Ectodermal cell (in vitro differentiated cells): ENCODE results near the gene CADPS.

Experiments used
- H3K27ac ChIP-seq: 2 replicates; pipeline ENCODE4 v1.7.0; 2013; ENCODE audit warnings: mild to moderate bottlenecking, low read depth, low read length; ENCODE audit not compliant: insufficient read depth, poor library complexity, severe bottlenecking
- H3K27me3 ChIP-seq: 2 replicates; pipeline ENCODE4 v1.7.0; 2013; ENCODE audit warnings: mild to moderate bottlenecking, low read length; ENCODE audit not compliant: insufficient read depth, control insufficient read depth, poor library complexity, severe bottlenecking
- H3K36me3 ChIP-seq: one replicate; pipeline ENCODE4 v1.7.0; 2013; ENCODE audit warnings: low read length; ENCODE audit not compliant: control insufficient read depth, insufficient read depth
- H3K4me1 ChIP-seq: one replicate; pipeline ENCODE4 v1.7.0; 2013; ENCODE audit warnings: low read length; ENCODE audit not compliant: control insufficient read depth, insufficient read depth
- H3K4me3 ChIP-seq: 2 replicates; pipeline ENCODE4 v1.7.0; 2013; ENCODE audit warnings: low read depth, low read length, control low read depth; ENCODE audit not compliant: insufficient read depth
- H3K9me3 ChIP-seq: 2 replicates; pipeline ENCODE4 v1.7.0; 2013; ENCODE audit warnings: mild to moderate bottlenecking, low read length, moderate library complexity; ENCODE audit not compliant: control insufficient read depth
- WGBS, 2 experiments: methylation state at CpG; one replicate each; pipeline ENCODE4 v1.1.7; 2013; ENCODE audit warnings: missing lambda C conversion rate in 2 of 2; 5-methylcytosine and 5-hydroxymethylcytosine counted together

The CADPS gene

DNA sequence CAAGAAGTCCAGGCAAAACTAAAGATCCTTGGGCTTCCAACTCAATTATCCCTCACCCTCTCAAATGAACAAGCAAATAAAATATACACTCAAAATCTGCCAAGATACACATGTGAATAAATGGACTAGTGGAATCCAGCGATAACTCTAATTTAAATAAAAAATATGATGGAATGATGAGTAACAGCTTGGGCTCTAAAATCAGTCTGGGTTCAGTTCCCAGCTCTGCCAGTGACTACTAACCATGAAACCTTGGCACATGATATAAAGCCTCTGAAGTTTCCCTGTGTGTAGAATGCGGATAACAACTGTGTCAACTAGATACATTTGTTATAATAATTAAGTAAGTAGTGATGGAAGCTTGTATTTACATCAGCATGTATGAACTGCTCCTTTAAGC, 81.3 kb downstream of the CADPS start:
- Histone ChIP-seq H3K4me3 (no peak overlapping the region), H3K9me3 (no peaks in the 10 kb centered on the region), H3K27me3 (no peaks in the 10 kb centered on the region), H3K27ac (no peak overlapping the region), H3K36me3 (no peaks in the 10 kb centered on the region), H3K4me1 (no peaks in the 10 kb centered on the region)
- 100% methylated on average over 1 of the region's 2 CpGs for WGBS, 2 experiments

DNA sequence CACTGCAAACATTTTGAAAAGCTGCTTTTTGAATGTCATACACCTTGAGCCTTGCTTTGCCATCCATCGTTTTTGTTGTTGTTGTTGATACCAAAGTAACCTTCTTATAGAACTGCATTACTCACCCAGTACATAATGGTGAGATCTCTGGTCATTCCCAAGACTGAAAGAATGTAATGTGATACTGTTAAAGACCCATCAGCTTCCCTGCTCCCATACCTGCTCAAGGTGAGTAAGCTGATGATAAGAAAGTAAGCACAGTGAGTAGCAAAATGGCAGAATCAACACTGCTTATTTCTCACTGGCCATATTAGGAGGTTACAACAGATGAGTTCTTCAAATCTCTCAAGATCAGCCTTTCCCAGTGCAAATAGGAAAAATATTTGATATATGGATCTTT, 89.8 kb downstream of the CADPS start:
- H3K9me3 ChIP-seq: no peaks in the 10 kb centered on the region
- no peaks in the 10 kb centered on the region for H3K27me3 ChIP-seq
- WGBS, 2 experiments: 85% methylated on average over 1 of the region's 1 CpG; no CpG with 5 or more reads in 1 of the 2 experiments
- no peak overlapping the region for H3K4me3 ChIP-seq
- no peaks in the 10 kb centered on the region for H3K36me3 ChIP-seq
- H3K4me1 ChIP-seq: no peaks in the 10 kb centered on the region
- no peak overlapping the region for H3K27ac ChIP-seq

DNA sequence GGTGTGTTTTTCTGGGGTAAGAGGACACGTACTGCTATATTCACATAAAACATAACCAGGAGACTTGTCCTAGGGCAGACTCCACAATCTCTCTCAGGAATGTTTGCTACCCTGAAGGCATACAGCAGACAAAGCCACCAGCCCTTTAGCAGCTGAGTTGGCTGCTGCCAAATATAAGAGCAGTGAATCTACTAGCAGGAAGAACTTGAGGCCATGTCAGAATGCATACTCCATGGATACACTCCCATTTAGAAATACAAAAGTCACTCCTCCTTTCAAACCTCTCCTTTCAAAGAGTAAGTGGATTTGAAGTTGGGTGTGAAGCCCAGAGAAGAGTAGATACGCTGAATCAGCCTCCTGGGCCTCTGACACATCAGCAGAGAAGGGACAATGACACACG, 94.1 kb downstream of the CADPS start:
- H3K4me1 ChIP-seq: no peaks in the 10 kb centered on the region
- no peaks in the 10 kb centered on the region for H3K9me3 ChIP-seq
- no peaks in the 10 kb centered on the region for H3K27me3 ChIP-seq
- 89 to 94% methylated on average over 3 of the region's 3 CpGs for WGBS, 2 experiments
- H3K36me3 ChIP-seq: no peaks in the 10 kb centered on the region
- no peak overlapping the region for H3K4me3 ChIP-seq
- H3K27ac ChIP-seq: no peak overlapping the region

DNA sequence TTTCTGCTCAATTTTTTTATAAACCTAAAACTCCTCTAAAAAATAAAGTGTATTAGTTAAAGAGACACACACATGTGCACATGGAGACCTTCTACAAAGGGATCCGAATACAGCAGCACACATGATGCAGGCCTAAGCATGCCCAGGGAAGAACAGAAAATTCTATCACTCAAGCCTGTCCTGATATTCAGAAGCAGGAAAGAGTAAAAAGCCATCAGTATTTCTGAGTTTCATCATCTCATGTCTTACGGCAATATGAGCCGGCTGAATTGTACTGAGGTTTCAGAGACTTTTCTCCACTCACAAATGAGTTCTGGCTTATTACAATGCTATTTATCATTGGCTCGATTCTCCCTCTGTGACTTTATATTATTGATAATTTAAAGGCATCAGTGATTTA, 97.5 kb downstream of the CADPS start:
- Histone ChIP-seq H3K4me3 (no peak overlapping the region), H3K27ac (no peak overlapping the region), H3K4me1 (no peaks in the 10 kb centered on the region), H3K27me3 (no peaks in the 10 kb centered on the region), H3K9me3 (no peaks in the 10 kb centered on the region), H3K36me3 (no peaks in the 10 kb centered on the region)
- 94 to 98% methylated on average over 3 to 4 of the region's 4 CpGs for WGBS, 2 experiments

DNA sequence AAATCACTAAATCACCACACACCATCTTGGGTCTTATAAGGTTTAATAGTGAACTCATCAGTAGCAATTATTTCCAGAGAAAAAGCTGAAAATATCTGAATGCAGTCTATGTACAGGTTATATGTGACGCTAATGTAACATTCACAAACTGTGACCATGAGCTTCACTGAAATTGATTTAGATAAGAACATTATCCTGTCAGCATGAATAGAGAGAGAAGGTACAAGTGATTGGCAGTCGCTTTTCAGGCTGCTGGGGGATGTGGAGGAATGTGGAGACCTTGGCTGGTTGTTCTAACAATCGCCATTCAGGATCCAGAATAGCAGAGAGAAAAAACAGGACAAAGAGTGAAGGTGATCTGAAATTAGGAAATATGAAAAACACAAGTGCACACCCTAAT, 98.1 kb downstream of the CADPS start:
- Histone ChIP-seq H3K4me3 (no peak overlapping the region), H3K27ac (no peak overlapping the region), H3K9me3 (no peaks in the 10 kb centered on the region), H3K36me3 (no peaks in the 10 kb centered on the region), H3K4me1 (no peaks in the 10 kb centered on the region), H3K27me3 (no peaks in the 10 kb centered on the region)
- 89 to 94% methylated on average over 3 of the region's 3 CpGs for WGBS, 2 experiments

DNA sequence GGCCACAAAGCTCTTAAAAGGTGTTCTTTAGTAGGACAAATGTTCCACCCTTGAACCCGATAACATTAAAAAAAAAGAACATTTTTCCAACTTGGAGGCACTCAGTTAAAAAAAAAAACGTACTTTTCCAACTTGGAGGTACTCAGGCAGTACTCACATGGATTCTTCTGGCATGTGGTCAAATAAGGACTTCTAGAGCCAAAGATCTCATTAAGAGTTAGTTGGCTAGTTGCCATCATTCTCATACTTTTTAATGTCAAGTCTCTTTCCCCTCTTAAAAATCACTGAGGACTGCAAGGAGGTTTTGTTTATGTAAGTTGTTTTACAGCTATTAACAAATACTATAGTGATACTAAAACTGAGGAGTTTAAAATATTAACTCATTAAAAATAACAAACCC, 101.0 kb downstream of the CADPS start:
- 86 to 95% methylated on average over 2 of the region's 2 CpGs for WGBS, 2 experiments
- Histone ChIP-seq H3K36me3 (no peaks in the 10 kb centered on the region), H3K27me3 (no peaks in the 10 kb centered on the region), H3K27ac (no peak overlapping the region), H3K9me3 (no peaks in the 10 kb centered on the region), H3K4me3 (no peak overlapping the region), H3K4me1 (no peaks in the 10 kb centered on the region)

DNA sequence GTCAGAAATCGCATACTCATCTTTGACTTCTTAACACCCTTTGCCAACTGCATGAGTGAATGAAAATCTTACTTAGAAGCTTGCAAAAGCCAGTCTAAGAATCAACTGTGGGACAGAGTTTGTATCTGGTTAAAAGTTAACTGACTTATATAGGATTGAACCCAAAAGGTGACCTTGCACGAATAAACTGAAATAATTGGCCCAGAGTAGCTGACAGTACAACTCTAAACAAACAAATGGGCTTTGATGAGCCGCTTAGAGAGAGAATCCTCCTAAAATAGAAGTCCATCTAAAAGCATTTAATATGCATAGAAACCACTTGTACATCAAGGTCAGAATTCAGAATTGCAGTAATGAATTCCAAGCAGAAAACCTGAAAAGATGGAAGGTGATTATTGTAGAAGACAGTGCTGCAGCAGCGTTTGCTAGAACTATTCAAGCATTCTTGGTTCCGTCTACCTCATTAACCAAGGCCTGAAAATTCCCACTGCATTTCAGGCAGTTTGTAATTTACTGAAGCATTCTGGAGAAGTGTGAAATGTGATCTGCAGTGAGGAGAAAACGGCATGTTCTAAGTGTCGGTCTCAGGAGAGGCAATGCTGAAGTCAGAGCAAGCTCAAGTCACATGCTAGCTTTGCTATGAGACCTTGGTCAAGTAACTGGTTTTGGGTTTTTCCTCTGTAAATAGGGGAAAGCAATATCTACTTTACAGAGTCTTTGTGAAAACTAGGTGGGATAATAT, 103.7 kb downstream of the CADPS start:
- 90 to 92% methylated on average over 7 of the region's 7 CpGs for WGBS, 2 experiments
- H3K4me3 ChIP-seq: no peak overlapping the region
- no peaks in the 10 kb centered on the region for H3K4me1 ChIP-seq
- no peaks in the 10 kb centered on the region for H3K36me3 ChIP-seq
- H3K9me3 ChIP-seq: no peaks in the 10 kb centered on the region
- no peak overlapping the region for H3K27ac ChIP-seq
- no peaks in the 10 kb centered on the region for H3K27me3 ChIP-seq

DNA sequence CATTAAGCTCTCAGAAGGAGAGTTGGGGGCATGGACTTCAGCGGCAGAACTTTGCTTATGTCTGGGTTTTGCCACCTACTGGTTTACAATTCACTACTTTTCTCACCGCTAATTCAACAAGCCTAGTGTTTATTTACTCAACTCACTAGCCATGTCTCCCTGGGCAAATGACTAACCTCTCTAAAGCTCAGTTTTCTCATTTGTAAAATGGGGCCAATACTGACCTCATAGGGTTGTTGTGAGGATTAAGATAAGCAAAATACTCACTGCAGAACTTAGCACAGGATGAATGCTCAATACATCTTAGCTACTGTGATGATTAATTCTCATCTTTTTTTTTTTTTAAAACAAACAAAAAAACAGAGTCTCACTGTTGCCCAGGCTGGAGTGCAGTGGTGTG, 106.3 kb downstream of the CADPS start:
- H3K36me3 ChIP-seq: no peaks in the 10 kb centered on the region
- no peaks in the 10 kb centered on the region for H3K27me3 ChIP-seq
- WGBS, 2 experiments: 66 to 69% methylated on average over 2 of the region's 2 CpGs
- H3K4me1 ChIP-seq: no peaks in the 10 kb centered on the region
- H3K27ac ChIP-seq: no peak overlapping the region
- no peaks in the 10 kb centered on the region for H3K9me3 ChIP-seq
- no peak overlapping the region for H3K4me3 ChIP-seq

DNA sequence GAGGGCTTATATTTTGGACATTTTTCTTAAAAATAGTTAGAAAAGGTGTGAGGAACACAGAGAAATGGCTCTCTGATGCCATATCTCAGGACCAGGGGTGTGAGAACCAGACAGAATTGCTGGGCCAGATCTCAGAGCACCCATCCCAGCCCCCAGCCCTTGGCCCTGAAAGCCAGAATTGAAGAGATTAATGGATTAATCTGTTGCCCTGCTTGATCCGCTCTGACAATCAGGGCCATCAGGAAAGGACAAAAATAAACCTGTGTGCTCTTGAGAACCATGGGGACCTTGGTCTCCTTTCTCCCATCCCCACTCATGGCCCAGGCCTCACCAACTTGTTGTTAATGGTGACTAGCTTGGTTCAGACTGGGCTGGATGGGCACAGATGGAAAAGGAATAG, 113.5 kb downstream of the CADPS start:
- Histone ChIP-seq H3K9me3 (no peaks in the 10 kb centered on the region), H3K27ac (no peak overlapping the region), H3K36me3 (no peaks in the 10 kb centered on the region), H3K27me3 (no peaks in the 10 kb centered on the region), H3K4me1 (no peaks in the 10 kb centered on the region), H3K4me3 (no peak overlapping the region)
- 89 to 94% methylated on average over 1 of the region's 1 CpG for WGBS, 2 experiments

DNA sequence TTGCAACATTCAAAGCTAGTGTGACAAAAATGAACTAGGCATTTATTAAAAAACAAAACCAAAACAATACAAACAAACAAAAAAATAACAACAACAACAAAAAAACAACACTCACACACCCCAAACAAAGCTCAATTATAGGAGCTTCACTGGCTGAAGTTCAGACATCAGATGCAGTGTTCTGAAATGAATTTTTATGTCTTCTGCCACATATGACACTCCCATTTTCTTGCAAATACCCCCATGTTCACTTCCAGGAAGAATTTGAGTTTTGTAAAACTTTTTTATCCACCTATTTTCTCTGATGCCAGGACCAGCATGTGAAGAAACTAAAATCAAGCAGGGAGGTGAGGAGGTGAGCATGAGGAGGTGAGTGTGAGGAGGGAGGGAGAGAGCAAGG, 113.9 kb downstream of the CADPS start:
- H3K27me3 ChIP-seq: no peaks in the 10 kb centered on the region
- H3K4me1 ChIP-seq: no peaks in the 10 kb centered on the region
- H3K9me3 ChIP-seq: no peaks in the 10 kb centered on the region
- no peak overlapping the region for H3K27ac ChIP-seq
- no peaks in the 10 kb centered on the region for H3K36me3 ChIP-seq
- H3K4me3 ChIP-seq: no peak overlapping the region
